Astrocyte of the cerebellum (primary cell): ENCODE data around the gene ST8SIA6.

ENCODE experiments used
- DNase-seq: peaks from one replicate; pipeline ENCODE4 v3.0.0-alpha.2; 2011; ENCODE audit warnings: low read depth
- H3K4me3 ChIP-seq: 2 replicates; pipeline ENCODE4 v1.5.1; 2011; ENCODE audit warnings: mild to moderate bottlenecking, low read depth, low read length, moderate library complexity
- in situ Hi-C: cut with HindIII; loops from 2 replicates; pipeline ENCODE4 v1.10.0; 2017; ENCODE audit warnings: low sequenced_read_pairs
- TF ChIP-seq, protein P1 (sequence below): IDR thresholded peaks from 2 replicates; pipeline ENCODE4 v1.5.1; 2012; ENCODE audit warnings: low read length, low read depth, moderate library complexity, mild to moderate bottlenecking; ENCODE audit errors: missing control alignments

ST8SIA6 gene

DNA sequence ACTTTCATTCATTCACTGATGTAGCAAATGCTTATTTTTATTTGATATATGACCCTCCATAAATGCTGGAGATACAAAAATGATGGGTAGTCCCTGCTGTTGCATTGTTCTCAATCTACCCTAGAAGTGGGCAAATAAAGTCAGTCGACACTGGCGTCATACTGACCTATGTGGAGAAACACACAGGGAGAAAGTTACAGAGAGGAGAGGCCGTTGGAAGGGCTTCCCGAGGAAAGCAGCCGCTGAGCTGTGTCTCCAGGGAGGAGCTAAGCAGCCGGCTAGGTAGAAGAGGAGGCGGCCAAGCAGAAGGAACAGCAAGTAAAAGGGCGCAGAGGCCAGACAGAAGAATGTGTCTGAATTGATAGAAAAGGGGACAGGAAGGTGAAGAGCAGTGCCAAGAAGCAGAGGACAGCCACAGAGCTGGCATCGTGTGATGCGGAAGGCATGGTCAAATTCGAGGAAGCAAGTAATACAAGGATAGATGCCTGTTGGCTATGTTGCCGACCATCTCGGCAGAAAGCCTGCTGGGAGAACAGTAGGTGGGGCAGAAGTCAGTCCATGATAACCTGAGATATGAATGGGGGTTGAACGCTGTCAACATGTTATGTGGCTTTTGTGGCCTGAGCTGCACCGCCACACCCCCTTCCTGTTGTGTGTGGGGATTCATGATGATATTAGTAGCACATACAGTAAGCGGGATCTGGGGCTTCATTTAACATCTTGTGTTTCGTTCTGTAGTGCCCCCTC, 25.9 kb downstream of the ST8SIA6 start:
- DNase-seq, result no peak
- no peak overlapping the region for H3K4me3 ChIP-seq
- in situ Hi-C loops, result no loop called here
- TF ChIP-seq, protein P1, sequence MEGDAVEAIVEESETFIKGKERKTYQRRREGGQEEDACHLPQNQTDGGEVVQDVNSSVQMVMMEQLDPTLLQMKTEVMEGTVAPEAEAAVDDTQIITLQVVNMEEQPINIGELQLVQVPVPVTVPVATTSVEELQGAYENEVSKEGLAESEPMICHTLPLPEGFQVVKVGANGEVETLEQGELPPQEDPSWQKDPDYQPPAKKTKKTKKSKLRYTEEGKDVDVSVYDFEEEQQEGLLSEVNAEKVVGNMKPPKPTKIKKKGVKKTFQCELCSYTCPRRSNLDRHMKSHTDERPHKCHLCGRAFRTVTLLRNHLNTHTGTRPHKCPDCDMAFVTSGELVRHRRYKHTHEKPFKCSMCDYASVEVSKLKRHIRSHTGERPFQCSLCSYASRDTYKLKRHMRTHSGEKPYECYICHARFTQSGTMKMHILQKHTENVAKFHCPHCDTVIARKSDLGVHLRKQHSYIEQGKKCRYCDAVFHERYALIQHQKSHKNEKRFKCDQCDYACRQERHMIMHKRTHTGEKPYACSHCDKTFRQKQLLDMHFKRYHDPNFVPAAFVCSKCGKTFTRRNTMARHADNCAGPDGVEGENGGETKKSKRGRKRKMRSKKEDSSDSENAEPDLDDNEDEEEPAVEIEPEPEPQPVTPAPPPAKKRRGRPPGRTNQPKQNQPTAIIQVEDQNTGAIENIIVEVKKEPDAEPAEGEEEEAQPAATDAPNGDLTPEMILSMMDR, result no peak

DNA sequence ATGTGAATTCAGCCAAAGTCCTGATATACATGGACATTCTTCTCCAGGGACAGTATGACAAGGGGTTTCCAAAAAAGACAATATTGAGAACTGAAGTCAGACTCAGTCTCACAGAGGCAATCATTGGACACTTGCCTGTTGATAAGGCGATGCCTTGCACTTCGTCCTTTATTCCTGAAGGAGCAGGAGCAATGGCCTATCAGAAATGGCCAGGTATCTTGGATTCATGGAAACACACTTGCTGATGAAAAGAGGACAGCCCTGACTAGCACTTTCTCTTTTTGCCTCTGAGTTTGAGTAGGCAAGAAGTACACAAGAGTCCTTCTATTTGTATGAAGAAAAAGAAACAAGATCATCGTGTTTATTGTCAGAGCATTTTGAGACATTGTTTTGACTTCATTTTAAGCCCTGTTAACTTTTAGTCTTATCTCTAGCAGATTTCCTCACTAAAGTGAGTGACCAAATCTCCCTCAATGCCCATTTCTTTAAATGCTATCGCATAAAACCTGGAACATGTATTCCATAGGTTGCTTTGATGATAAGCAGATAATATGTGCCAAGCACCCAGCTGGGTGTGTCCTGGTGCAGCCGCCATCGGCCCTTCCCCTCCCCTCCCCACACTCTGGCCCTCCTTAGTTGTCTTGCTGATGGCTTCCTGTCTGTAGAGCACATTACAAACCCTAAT, 26.6 kb downstream of the ST8SIA6 start:
- no peak for DNase-seq
- no peak overlapping the region for H3K4me3 ChIP-seq
- in situ Hi-C loops, result no loop called here
- TF ChIP-seq, protein P1, result no peak

DNA sequence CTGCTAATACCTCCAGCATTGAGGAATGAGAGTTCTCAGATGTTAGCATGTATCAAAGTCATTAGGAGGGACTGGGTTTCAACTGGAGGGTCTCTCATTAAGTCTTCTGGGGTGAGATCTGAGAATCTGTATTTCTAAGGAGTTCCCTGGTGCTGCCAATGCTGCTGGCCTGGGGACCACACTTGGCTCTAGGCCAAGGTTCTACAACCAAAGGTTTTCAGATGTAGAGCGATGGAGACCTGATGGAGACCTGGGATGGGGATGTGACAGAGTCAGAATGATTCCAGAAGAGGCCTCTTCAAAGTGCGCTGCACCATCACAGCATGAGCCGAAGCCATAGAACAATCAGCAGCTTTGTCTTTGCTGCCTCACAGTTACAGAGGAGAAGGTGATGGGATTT, 27.2 kb downstream of the ST8SIA6 start:
- H3K4me3 ChIP-seq, result no peak overlapping the region
- DNase-seq, result no peak
- TF ChIP-seq, protein P1, result no peak
- in situ Hi-C loops, result no loop called here

DNA sequence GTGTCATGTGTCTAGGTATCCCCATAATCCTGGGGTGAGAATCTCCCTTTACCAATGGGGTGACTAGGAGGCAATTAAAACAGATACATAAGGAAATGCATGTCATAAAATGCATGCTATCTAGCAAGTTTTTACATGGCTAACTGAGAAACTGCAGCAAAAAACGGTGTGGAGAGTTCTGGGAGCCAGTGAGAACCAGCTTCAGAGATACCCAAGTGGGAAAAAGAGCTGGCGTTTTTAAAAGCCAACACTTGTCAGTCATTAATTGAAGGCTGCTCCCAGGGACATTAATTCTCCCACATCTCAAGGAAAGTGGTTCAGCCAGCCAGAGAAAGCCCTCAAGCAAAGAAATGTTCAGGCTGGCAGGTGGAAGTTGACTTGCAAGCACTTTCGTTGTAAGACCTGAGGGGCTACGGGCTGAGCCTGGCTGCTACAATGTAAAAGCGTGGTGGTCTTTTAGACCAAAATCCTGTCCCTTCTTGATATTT, 28.1 kb downstream of the ST8SIA6 start:
- TF ChIP-seq, protein P1, result no peak
- H3K4me3 ChIP-seq, result no peak overlapping the region
- DNase-seq, result no peak
- in situ Hi-C loops, result no loop called here

DNA sequence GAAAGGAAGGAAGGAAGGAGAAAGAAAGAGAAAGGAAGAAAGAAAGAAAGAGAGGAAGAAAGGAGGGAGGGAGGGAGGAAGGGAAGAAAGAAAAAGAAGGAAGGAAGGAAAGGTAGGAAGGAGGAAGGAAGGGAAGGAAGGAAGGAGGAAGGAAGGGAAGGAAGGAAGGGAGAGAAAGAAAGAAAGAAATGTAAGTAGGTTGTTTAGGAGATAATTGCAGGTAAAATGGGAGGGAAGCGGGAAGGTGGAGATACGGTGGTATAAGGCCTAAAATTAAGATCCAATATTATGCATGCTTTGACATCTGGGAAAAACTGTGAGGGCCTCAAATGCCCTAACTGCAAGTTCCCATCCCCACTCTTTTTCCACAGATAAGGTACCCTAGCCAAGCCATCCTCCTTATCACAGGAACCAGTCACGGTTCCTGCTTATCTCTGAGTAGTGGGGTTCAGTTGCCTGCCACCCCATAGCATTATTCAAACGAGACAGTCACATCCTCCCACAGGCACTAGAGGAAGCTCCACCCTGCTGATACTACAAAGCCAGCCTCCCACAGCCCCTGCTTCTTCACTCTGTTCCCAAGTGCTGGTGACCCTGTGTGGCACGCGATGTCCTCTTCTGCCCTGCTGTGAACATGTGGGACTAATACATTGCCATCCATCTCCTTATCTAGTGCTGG, 28.7 kb downstream of the ST8SIA6 start:
- TF ChIP-seq, protein P1, result no peak
- in situ Hi-C loops, result no loop called here
- H3K4me3 ChIP-seq, result no peak overlapping the region
- no peak for DNase-seq

DNA sequence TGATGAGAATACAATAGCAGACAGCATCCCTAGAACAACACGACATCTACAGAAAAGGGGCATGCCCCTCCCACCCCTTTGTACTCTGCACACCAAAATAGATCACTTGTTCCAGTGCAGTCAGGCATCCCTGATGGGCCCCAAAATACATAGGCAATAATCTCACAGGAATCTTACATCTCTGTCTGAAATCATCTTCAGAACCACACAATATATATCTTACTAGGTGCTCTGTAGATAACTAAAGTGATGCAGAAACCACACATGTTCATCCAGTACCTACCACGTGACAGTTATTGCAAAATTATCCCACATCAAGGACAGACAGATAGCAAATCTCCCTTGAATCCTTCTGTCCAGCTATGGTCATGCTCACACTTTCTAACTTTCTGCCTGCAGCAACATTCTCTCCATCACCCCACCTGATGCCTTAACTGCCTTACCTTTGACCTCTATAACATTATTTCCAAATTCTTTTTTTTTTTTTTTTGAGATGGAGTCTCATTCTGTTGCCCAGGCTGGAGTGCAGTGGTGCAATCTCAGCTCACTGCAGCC, 30.7 kb downstream of the ST8SIA6 start:
- TF ChIP-seq, protein P1, result no peak
- in situ Hi-C loops, result no loop called here
- no peak for DNase-seq
- H3K4me3 ChIP-seq, result no peak overlapping the region
